Mammary epithelial cell (primary cell): ENCODE data around the gene ZNF566.

Experiments
- CTCF ChIP-seq, 2 donors: IDR thresholded peaks in 1 of 2; conservative IDR thresholded peaks in 1 of 2; 2 replicates each; pipeline ENCODE4 v1.5.1; 2011 to 2012; ENCODE audit warnings: inconsistent platforms in 2 of 2, low read length in 2 of 2, mild to moderate bottlenecking in 2 of 2, control low read depth in 1 of 2, low read depth in 1 of 2; ENCODE audit not compliant: insufficient read depth in 1 of 2; ENCODE audit errors: extremely low read depth in 1 of 2
- EZH2 ChIP-seq: IDR thresholded peaks from 2 replicates; pipeline ENCODE4 v1.6.1; 2012; ENCODE audit warnings: low read length, inconsistent platforms, borderline replicate concordance

GRCh38 chr19:36508325-36508724 is 19.0 kb upstream of the ZNF566 start:
- TF ChIP-seq CTCF (conservative IDR thresholded peaks at IDR 0.05 in 1 of 2, IDR thresholded peaks at IDR 0.05 in 1 of 2; ENCODE audit: extremely low read depth in 1 of 2, insufficient read depth in 1 of 2, low read depth in 1 of 2, low read length in 2 of 2) (no peak), EZH2 (no peak)
